Epithelial cell of esophagus (primary cell): ENCODE data around the gene CHN2.

ENCODE experiments used
- DNase-seq: peaks from one replicate; pipeline ENCODE4 v3.0.0; 2010; ENCODE audit warnings: low read depth
- H3K4me3 ChIP-seq: 2 replicates; pipeline ENCODE4 v1.5.1; 2011; ENCODE audit warnings: mild to moderate bottlenecking, low read length, control low read depth
- TF ChIP-seq, protein P1 (sequence below): IDR thresholded peaks from 2 replicates; pipeline ENCODE4 v1.5.1; 2011; ENCODE audit warnings: low read depth, mild to moderate bottlenecking, low read length, control low read depth, inconsistent platforms; ENCODE audit not compliant: insufficient read depth; ENCODE audit errors: missing control alignments

Gene CHN2

DNA sequence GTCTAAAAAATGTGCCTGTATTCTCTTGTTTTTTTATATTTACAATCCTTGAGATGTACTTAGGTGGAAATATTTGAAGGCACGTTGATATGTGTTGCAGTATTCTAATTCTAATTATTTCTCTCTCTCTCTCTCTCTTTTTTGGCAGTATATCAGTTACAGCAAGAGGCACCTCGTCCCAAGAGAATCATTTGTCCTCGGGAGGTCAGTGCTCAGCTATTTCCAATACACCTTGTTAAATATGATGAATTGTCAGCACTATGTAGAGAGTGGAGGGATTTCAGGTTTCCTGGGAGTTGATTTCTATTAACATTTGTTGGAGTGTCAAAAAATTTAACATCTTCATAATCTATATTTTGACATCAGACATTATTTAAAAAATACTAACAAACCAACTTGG is 173.2 kb downstream of the CHN2 start:
- TF ChIP-seq, protein P1, sequence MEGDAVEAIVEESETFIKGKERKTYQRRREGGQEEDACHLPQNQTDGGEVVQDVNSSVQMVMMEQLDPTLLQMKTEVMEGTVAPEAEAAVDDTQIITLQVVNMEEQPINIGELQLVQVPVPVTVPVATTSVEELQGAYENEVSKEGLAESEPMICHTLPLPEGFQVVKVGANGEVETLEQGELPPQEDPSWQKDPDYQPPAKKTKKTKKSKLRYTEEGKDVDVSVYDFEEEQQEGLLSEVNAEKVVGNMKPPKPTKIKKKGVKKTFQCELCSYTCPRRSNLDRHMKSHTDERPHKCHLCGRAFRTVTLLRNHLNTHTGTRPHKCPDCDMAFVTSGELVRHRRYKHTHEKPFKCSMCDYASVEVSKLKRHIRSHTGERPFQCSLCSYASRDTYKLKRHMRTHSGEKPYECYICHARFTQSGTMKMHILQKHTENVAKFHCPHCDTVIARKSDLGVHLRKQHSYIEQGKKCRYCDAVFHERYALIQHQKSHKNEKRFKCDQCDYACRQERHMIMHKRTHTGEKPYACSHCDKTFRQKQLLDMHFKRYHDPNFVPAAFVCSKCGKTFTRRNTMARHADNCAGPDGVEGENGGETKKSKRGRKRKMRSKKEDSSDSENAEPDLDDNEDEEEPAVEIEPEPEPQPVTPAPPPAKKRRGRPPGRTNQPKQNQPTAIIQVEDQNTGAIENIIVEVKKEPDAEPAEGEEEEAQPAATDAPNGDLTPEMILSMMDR = no peak
- no peak overlapping the region for H3K4me3 ChIP-seq
- DNase-seq = no peak

DNA sequence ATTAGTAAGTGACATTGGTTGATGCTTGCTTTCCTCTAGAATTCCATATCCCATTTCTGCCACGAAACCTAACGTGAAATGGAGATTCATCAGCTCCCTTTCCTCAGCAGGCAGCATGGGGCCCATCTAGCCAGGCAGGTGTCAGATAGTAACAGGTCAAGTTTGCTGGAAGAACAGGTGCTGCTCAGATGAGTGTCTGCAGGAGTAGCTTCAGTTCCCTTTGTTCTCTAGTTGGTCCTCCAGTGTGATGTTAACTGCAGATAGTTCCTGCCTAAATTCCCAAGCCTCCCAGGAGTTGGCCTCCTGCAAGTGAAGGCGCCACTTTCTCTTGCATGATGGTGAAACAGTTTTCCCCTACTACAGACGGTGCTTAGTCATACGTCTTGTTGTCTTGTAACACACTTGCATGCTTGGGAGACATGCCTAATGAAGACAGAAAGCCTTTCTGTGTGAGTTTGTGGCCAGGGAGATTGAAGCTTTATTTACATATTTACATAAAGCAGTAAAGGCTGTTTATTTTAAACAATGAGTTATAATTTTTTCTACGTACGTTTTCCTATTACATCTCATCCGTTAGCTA is 175.4 kb downstream of the CHN2 start:
- peak; percentile 32 for DNase-seq
- TF ChIP-seq, protein P1 = no peak
- no peak overlapping the region for H3K4me3 ChIP-seq

DNA sequence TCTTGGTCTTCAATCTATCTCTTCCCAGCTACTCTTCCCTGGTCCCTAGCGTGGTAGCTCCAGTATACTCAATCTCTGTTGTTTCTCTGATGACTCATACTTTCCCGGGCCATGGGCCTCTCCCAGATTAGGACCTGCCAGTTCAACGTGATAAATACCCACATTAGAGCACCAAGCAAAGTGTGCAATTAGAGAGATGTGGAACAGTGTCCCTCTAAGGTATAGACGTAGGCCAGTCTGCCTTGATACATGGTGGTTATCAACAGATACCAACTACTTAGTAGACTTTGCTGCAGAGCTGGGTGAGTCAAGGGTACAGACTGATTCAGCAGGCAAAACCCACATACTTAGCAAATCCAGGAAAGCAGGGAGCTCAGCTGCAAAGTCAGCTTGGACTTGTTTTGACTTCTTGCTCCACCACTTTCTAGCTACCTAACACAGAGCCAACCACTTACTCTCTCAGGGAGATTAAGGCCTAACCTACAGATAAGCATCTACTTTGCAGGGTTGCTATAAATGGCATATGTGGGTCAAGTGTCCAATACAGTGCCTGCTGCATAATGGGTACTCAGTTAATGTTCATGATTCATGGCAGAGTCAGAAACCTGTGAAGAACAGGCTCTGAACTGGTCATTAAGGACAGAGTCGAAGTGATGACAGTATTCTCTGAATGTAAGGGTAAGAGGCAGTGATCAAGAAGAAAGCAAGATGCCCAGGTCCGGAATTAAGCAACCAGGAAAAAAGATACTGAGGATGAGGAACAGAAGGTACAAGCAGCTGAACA is 176.1 kb downstream of the CHN2 start:
- TF ChIP-seq, protein P1 = no peak
- peak; percentile 92 for DNase-seq
- H3K4me3 ChIP-seq = no peak overlapping the region

DNA sequence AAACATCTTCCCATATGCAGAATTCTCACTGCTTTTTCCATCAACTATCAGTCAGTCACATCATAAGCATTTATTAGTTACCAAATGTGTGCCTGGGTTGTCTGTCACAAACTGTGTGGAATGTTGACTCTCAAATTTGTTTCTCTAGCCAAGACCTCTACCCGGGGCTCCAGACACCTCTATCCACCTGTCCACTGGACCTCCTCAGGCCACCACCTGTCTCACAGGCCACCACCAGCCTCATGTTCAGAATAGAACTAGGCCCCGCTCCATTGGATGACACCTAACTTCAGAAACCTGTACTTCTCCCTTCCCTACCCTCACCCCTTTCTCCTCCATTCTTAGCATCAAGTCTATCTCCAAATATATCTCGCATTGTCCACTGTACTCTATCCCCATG is 176.9 kb downstream of the CHN2 start:
- DNase-seq = no peak
- TF ChIP-seq, protein P1 = no peak

DNA sequence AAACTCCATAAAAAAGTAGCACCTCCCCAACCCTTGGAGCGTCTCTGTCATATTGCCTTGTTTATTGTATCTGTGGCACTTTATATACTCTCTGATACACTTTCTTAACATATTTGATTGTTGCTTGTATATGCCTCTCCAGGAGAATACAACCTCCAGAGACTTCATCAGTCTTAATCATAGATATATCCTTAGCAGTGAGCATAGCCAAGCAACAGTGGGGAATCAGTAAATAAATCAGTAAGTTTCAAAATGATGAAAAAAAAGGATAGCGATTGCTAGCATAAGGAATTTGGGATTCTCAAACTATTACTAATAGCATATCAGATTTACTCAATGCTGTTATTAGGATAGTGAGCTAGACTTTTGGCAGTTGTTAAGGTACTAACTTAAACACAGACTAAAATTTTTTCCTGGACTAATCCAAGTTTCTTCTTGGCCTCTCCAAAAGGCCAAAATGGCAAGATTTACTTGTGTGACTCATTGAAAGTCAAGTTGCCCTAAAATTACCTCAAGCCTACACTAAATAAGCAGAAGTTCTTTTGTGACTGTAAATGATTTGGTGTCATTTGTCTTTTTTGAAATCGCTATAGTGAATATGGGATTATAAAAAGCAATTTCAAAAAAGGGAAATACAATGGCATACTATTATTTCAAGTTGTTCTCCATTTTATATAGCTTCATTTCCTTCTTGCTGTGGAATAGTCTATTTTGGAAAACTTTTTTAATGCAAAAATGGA is 177.9 kb downstream of the CHN2 start:
- TF ChIP-seq, protein P1 = no peak
- no peak for DNase-seq

More for the DNA sequence above, 176.9 kb downstream of the CHN2 start:
- no peak overlapping the region for H3K4me3 ChIP-seq

DNA sequence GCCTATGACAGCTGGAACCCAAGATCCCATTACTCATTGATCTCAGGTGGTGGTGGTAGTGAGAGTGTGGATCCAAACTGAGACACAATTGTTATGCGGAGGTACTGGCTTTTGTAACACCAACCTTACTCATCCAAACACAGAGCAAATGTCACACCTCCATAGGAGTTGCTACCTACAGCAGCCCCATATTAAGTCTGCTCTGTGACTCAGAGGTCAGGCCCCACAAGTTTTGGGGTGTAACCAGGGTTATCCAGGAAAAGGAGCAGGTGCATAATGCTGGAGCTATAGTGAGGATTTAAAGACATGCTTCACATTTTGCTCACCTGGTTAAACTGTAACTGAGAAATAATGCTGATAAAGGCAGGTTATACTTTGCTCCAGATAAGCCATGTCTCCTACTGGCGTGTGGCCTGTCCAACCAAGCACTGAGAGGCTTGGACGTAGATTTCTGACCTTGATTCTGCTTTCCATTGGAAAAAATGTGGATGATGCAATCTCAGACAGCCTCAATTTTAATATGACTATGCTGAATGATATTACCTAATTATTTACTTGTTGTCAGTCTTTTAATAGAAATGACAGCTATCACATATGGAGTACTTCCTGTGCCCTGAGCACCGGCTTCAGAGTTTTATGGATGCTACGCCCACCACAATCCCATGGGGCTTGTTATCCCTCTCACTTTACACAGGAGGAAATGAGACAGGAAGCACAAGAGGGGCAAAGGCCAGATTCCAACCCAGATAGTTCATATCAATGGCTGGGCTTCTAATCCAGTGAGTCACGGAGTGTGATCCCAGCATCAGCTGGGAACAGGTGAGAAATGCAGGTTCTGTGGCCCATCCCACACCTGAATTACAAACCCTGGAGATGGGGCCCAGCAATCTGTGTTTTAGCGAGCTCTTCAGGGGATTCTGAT is 181.3 kb downstream of the CHN2 start:
- peak; percentile 76 for DNase-seq
- H3K4me3 ChIP-seq = no peak overlapping the region
- TF ChIP-seq, protein P1 = no peak

More for the DNA sequence above, 177.9 kb downstream of the CHN2 start:
- H3K4me3 ChIP-seq = no peak overlapping the region
